ENCODE data around the gene HEPHL1. TPM values are rescaled to one million over a fixed set of nuclear protein-coding genes. Genes with fewer than 3 reads are reported as not detected.
"Not testable (repeated sequence)": the region's sequence is repeated elsewhere in the genome, so short reads cannot be mapped to it uniquely, and the experiment has no call there.

Gene HEPHL1
- total RNA-seq, 1 donor from 2014 or later: not detected

DNA sequence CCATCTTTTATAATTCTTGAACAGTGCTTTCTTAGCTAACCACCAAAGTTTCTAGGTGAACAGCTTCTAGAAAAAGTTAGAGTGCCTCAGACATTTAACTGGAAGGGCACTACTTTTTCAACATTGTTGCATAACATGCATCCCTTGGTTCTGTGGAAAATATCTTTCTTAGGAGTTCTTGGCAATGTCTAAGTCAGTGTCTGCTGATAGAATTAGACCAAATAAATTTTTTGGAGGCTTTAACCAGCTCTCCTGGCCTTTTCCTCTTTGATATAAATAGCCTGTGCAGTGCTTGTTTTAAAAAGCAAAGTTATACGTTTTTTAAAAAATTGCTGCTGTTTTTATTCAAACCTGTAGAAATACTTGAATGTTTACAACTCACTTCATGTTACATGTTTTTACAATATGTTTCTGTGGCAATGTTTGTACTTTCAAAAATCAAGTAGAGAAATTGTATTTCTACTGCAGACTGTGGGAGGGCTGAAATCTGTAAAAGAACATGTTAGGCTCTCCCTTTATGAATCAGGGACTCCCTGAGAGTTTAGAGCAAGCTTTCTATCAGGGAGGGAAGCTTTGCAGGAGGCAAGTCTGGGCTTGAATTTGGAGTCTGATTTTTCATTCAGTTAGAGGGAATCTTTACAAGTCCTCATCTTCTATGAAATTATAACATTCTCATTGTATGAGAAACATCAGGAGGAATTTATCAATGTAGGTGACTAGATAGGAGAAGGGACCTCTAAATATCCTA, 91.2 kb downstream of the HEPHL1 start:
- Histone ChIP-seq H3K9me3 (ENCODE audit: insufficient read depth, low read depth, low read length) (no peaks in the 10 kb centered on the region), H3K4me2 (ENCODE audit: low read length) (no peak overlapping the region), H3K27ac (ENCODE audit: low read depth, low read length) (no peak overlapping the region), H3K36me3 (ENCODE audit: insufficient read depth, low read length) (no peaks in the 10 kb centered on the region), H3K9ac (ENCODE audit: low read length) (no peak overlapping the region), H3K27me3 (ENCODE audit: insufficient read depth, low read length) (no peaks in the 10 kb centered on the region), H3K4me1 (ENCODE audit: insufficient read depth, low read length) (peaks cover 6% of the 10 kb centered on the region), H3K79me2 (ENCODE audit: insufficient read depth, low read length) (no peaks in the 10 kb centered on the region), H2AFZ (ENCODE audit: low read depth, low read length) (no peak overlapping the region), H4K20me1 (ENCODE audit: insufficient read depth, low read length) (no peaks in the 10 kb centered on the region), H3K4me3 (ENCODE audit: insufficient read depth, low read depth, low read length) (no peak overlapping the region)
- H3K27me3 Mint-ChIP-seq (ENCODE audit: low read depth, unreplicated experiment): peaks cover 2% of the 10 kb centered on the region
- TF ChIP-seq, protein P1, sequence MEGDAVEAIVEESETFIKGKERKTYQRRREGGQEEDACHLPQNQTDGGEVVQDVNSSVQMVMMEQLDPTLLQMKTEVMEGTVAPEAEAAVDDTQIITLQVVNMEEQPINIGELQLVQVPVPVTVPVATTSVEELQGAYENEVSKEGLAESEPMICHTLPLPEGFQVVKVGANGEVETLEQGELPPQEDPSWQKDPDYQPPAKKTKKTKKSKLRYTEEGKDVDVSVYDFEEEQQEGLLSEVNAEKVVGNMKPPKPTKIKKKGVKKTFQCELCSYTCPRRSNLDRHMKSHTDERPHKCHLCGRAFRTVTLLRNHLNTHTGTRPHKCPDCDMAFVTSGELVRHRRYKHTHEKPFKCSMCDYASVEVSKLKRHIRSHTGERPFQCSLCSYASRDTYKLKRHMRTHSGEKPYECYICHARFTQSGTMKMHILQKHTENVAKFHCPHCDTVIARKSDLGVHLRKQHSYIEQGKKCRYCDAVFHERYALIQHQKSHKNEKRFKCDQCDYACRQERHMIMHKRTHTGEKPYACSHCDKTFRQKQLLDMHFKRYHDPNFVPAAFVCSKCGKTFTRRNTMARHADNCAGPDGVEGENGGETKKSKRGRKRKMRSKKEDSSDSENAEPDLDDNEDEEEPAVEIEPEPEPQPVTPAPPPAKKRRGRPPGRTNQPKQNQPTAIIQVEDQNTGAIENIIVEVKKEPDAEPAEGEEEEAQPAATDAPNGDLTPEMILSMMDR (IDR thresholded peaks at IDR 0.05; ENCODE audit: insufficient read depth, low read depth, low read length): no peak
- no peak for TF ChIP-seq EZH2 (IDR thresholded peaks at IDR 0.05; ENCODE audit: insufficient read depth, low read length)
- H3K9me3 Mint-ChIP-seq (ENCODE audit: unreplicated experiment): peaks cover 1% of the 10 kb centered on the region
- no peaks in the 10 kb centered on the region for H3K36me3 Mint-ChIP-seq (ENCODE audit: low read depth, unreplicated experiment)
- H3K4me1 Mint-ChIP-seq (ENCODE audit: low read depth, unreplicated experiment): peaks cover 26% of the 10 kb centered on the region
- DNase-seq (ENCODE audit: low read depth): no peak
- FAIRE-seq: no peak
- peak overlapping the region; percentile 21 for H3K27ac Mint-ChIP-seq (ENCODE audit: unreplicated experiment)
- no peak overlapping the region for H3K4me3 Mint-ChIP-seq (ENCODE audit: unreplicated experiment)

DNA sequence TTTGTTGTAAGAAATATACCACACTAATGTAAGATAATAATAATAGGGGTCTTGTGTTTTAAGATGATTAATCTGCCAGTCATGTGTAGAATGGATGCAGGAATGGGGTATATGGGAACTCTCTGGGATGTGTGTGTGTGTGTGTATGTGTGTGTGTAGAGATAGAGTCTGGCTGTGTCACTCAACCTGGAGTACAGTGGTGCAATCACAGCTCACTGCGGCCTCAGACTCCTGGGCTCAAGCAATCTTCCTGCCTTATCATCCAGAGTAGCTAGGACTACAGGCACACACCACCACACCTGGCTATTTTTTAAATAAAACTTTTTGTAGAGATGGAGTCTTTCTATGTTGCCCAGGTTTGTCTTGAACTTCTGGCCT, 96.0 kb downstream of the HEPHL1 start:
- TF ChIP-seq, protein P1 (IDR thresholded peaks at IDR 0.05; ENCODE audit: insufficient read depth, low read depth, low read length): no peak
- TF ChIP-seq EZH2 (IDR thresholded peaks at IDR 0.05; ENCODE audit: insufficient read depth, low read length): no peak
- H4K20me1 ChIP-seq (ENCODE audit: insufficient read depth, low read length): no peaks in the 10 kb centered on the region
- DNase-seq (ENCODE audit: low read depth): no peak
- no peaks in the 10 kb centered on the region for H3K9me3 ChIP-seq (ENCODE audit: insufficient read depth, low read depth, low read length)
- H2AFZ ChIP-seq (ENCODE audit: low read depth, low read length): no peak overlapping the region
- H3K4me3 ChIP-seq (ENCODE audit: insufficient read depth, low read depth, low read length): no peak overlapping the region
- H3K36me3 ChIP-seq (ENCODE audit: insufficient read depth, low read length): no peaks in the 10 kb centered on the region
- peaks cover 24% of the 10 kb centered on the region for H3K4me1 Mint-ChIP-seq (ENCODE audit: low read depth, unreplicated experiment)
- H3K27ac ChIP-seq (ENCODE audit: low read depth, low read length): no peak overlapping the region
- H3K27ac Mint-ChIP-seq (ENCODE audit: unreplicated experiment): no peak overlapping the region
- H3K9ac ChIP-seq (ENCODE audit: low read length): no peak overlapping the region
- H3K9me3 Mint-ChIP-seq (ENCODE audit: unreplicated experiment): peaks cover 10% of the 10 kb centered on the region
- peaks cover 26% of the 10 kb centered on the region for H3K4me1 ChIP-seq (ENCODE audit: insufficient read depth, low read length)
- H3K4me2 ChIP-seq (ENCODE audit: low read length): no peak overlapping the region
- H3K27me3 ChIP-seq (ENCODE audit: insufficient read depth, low read length): no peaks in the 10 kb centered on the region
- no peak overlapping the region for H3K4me3 Mint-ChIP-seq (ENCODE audit: unreplicated experiment)
- FAIRE-seq: no peak
- H3K36me3 Mint-ChIP-seq (ENCODE audit: low read depth, unreplicated experiment): no peaks in the 10 kb centered on the region
- no peaks in the 10 kb centered on the region for H3K79me2 ChIP-seq (ENCODE audit: insufficient read depth, low read length)
- H3K27me3 Mint-ChIP-seq (ENCODE audit: low read depth, unreplicated experiment): peaks cover 2% of the 10 kb centered on the region

DNA sequence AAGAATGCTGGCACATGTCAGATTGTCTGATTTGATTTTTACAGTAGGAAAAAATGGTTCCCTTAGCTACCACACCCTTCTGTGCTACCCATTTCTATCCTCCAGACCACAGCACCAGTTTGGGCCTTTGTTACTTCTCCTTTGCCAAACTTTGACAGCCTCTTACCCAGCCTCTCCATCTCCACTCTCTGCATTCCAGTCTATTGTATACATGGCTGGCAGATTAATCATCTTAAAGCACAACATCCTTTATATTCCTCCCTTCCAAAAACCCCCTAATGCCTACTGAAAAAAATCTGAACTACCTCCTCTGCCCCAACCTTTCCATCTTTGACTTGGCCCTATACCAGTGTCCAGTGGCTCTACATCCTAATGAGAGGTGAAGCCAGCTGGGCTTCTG, 96.7 kb downstream of the HEPHL1 start:
- peaks cover 10% of the 10 kb centered on the region for H3K9me3 Mint-ChIP-seq (ENCODE audit: unreplicated experiment)
- H4K20me1 ChIP-seq (ENCODE audit: insufficient read depth, low read length): no peaks in the 10 kb centered on the region
- H3K27ac ChIP-seq (ENCODE audit: low read depth, low read length): no peak overlapping the region
- peak; percentile 42 for DNase-seq (ENCODE audit: low read depth)
- no peak overlapping the region for H2AFZ ChIP-seq (ENCODE audit: low read depth, low read length)
- H3K4me2 ChIP-seq (ENCODE audit: low read length): peak overlapping the region; percentile 31
- H3K4me1 ChIP-seq (ENCODE audit: insufficient read depth, low read length): peaks cover 26% of the 10 kb centered on the region
- no peak overlapping the region for H3K4me3 Mint-ChIP-seq (ENCODE audit: unreplicated experiment)
- H3K9me3 ChIP-seq (ENCODE audit: insufficient read depth, low read depth, low read length): no peaks in the 10 kb centered on the region
- no peaks in the 10 kb centered on the region for H3K27me3 ChIP-seq (ENCODE audit: insufficient read depth, low read length)
- H3K27ac Mint-ChIP-seq (ENCODE audit: unreplicated experiment): peak overlapping the region; percentile 28
- no peak overlapping the region for H3K9ac ChIP-seq (ENCODE audit: low read length)
- FAIRE-seq: no peak
- H3K4me3 ChIP-seq (ENCODE audit: insufficient read depth, low read depth, low read length): no peak overlapping the region
- TF ChIP-seq, protein P1 (IDR thresholded peaks at IDR 0.05; ENCODE audit: insufficient read depth, low read depth, low read length): no peak
- TF ChIP-seq EZH2 (IDR thresholded peaks at IDR 0.05; ENCODE audit: insufficient read depth, low read length): no peak
- peaks cover 17% of the 10 kb centered on the region for H3K4me1 Mint-ChIP-seq (ENCODE audit: low read depth, unreplicated experiment)
- no peaks in the 10 kb centered on the region for H3K36me3 Mint-ChIP-seq (ENCODE audit: low read depth, unreplicated experiment)
- H3K27me3 Mint-ChIP-seq (ENCODE audit: low read depth, unreplicated experiment): peaks cover 2% of the 10 kb centered on the region
- no peaks in the 10 kb centered on the region for H3K36me3 ChIP-seq (ENCODE audit: insufficient read depth, low read length)
- no peaks in the 10 kb centered on the region for H3K79me2 ChIP-seq (ENCODE audit: insufficient read depth, low read length)

DNA sequence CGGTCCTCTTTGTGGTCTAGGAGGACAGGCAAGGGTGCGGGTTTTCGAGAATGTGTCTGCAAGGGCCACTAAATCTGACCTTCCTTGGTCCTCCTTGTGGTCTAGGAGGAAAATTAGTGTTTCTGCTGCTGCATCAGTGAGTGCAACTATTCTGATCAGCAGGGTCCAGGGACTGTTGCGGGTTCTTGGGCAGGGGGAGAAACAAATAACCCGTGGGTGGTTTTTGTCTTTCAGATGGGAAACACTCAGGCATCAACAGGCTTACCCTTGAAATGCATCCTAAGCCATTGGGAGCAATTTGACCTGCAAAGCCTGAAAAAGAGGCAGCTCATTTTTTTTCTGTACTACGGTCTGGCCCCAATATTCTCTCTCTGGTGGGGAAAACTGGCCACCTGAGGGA, 98.5 kb downstream of the HEPHL1 start:
- not testable (repeated sequence) for H3K36me3 Mint-ChIP-seq (ENCODE audit: low read depth, unreplicated experiment); H3K9me3 Mint-ChIP-seq (ENCODE audit: unreplicated experiment); H3K79me2 ChIP-seq (ENCODE audit: insufficient read depth, low read length); H4K20me1 ChIP-seq (ENCODE audit: insufficient read depth, low read length); H3K27me3 ChIP-seq (ENCODE audit: insufficient read depth, low read length); H3K9ac ChIP-seq (ENCODE audit: low read length); H3K9me3 ChIP-seq (ENCODE audit: insufficient read depth, low read depth, low read length); H3K27ac ChIP-seq (ENCODE audit: low read depth, low read length); H3K36me3 ChIP-seq (ENCODE audit: insufficient read depth, low read length); H2AFZ ChIP-seq (ENCODE audit: low read depth, low read length); H3K27me3 Mint-ChIP-seq (ENCODE audit: low read depth, unreplicated experiment); H3K4me3 ChIP-seq (ENCODE audit: insufficient read depth, low read depth, low read length); DNase-seq (ENCODE audit: low read depth); H3K27ac Mint-ChIP-seq (ENCODE audit: unreplicated experiment); FAIRE-seq; H3K4me3 Mint-ChIP-seq (ENCODE audit: unreplicated experiment); H3K4me2 ChIP-seq (ENCODE audit: low read length)
- peaks cover 26% of the 10 kb centered on the region for H3K4me1 ChIP-seq (ENCODE audit: insufficient read depth, low read length)
- peaks cover 10% of the 10 kb centered on the region for H3K4me1 Mint-ChIP-seq (ENCODE audit: low read depth, unreplicated experiment)
